SIG-M5 treated with dmso at 0.1 percent for 504 hours (cell line): Measurements from ENCODE around the gene FBXO41.

Source experiments
- DNase-seq: peaks from one replicate; lab custom pipeline; 2025; ENCODE audit not compliant: unreplicated experiment; lab: John Stamatoyannopoulos, UW

The FBXO41 gene

GRCh38 chr2:73244580-73244979 is 39.7 kb downstream of the FBXO41 start:
- no peak for DNase-seq

- DNase-seq: no peak
Observed at GRCh38 chr2:73243884-73244570, 40.3 kb downstream of the FBXO41 start.

- DNase-seq: no peak
Observed at GRCh38 chr2:73239776-73240175, 44.5 kb downstream of the FBXO41 start.

GRCh38 chr2:73238976-73239375 is 45.3 kb downstream of the FBXO41 start:
- DNase-seq: no peak

GRCh38 chr2:73238149-73238548 is 46.1 kb downstream of the FBXO41 start:
- DNase-seq: no peak

GRCh38 chr2:73237168-73237567 is 47.1 kb downstream of the FBXO41 start:
- no peak for DNase-seq

GRCh38 chr2:73235315-73236028 is 48.8 kb downstream of the FBXO41 start:
- DNase-seq: peak; percentile 48

- peak; percentile 92 for DNase-seq
Observed at GRCh38 chr2:73233932-73234832, 50.1 kb downstream of the FBXO41 start, which contains the start of gene CCT7. CCT7 (plus strand) TSS chr2:73234308; CDS start chr2:73234379, 71 bp downstream.

- DNase-seq: peak; percentile 99
Observed at GRCh38 chr2:73233154-73233931, 50.9 kb downstream of the FBXO41 start, which contains the start of gene PRADC1. PRADC1 (minus strand) TSS chr2:73233239; CDS start chr2:73233160, 79 bp downstream.

- DNase-seq: peak; percentile 54
Observed at GRCh38 chr2:73232403-73233153, 51.7 kb downstream of the FBXO41 start.

- no peak for DNase-seq
Observed at GRCh38 chr2:73228631-73229030, 55.6 kb downstream of the FBXO41 start.

- no peak for DNase-seq
Observed at GRCh38 chr2:73227086-73227485, 57.2 kb downstream of the FBXO41 start.

- no peak for DNase-seq
Observed at GRCh38 chr2:73225513-73226360, 58.5 kb downstream of the FBXO41 start.

- DNase-seq: no peak
Observed at GRCh38 chr2:73223821-73224220, 60.5 kb downstream of the FBXO41 start.

GRCh38 chr2:73218298-73218697 is 66.0 kb downstream of the FBXO41 start:
- no peak for DNase-seq

GRCh38 chr2:73217826-73218225 is 66.5 kb downstream of the FBXO41 start:
- no peak for DNase-seq

GRCh38 chr2:73217160-73217559 is 67.1 kb downstream of the FBXO41 start:
- DNase-seq: no peak

- no peak for DNase-seq
Observed at GRCh38 chr2:73215254-73215653, 69.0 kb downstream of the FBXO41 start.
